Measurements from ENCODE around the gene DDX19B. TPM values are rescaled to one million over a fixed set of nuclear protein-coding genes. Genes with fewer than 3 reads are reported as not detected.

The DDX19B gene
- total and polyA plus RNA-seq, 2 donors (not counting 1 experiment from before 2014, with no cell fraction given) = 33.0 to 35.8 TPM

GRCh38 chr16:70320121-70320520 is 21.1 kb downstream of the DDX19B start:
- H3K27me3 Mint-ChIP-seq = no peaks in the 10 kb centered on the region
- ChIA-PET POLR2A (no interaction called here), CTCF (no interaction called here)
- H4K20me1 ChIP-seq (ENCODE audit: control insufficient read depth, insufficient read depth, low read length, poor library complexity, severe bottlenecking) = no peaks in the 10 kb centered on the region
- no peak for ATAC-seq (ENCODE audit: low read depth)
- no peaks in the 10 kb centered on the region for H3K79me2 ChIP-seq (ENCODE audit: control insufficient read depth, insufficient read depth, low read length)
- H3K4me1 ChIP-seq (ENCODE audit: control insufficient read depth in 2 of 2, insufficient read depth in 2 of 2, low read length in 2 of 2) = no peaks in the 10 kb centered on the region
- DNase-seq = no peak
- no peaks in the 10 kb centered on the region for H3K27me3 ChIP-seq (replicated peaks in 1 of 4; ENCODE audit: control extremely low read depth in 1 of 4, control insufficient read depth in 3 of 4, insufficient read depth in 4 of 4, low read length in 3 of 4)
- no peak overlapping the region for H3K4me3 Mint-ChIP-seq
- H3K36me3 ChIP-seq (replicated peaks in 1 of 2; ENCODE audit: control extremely low read depth in 1 of 2, control insufficient read depth in 1 of 2, extremely low read depth in 1 of 2, insufficient read depth in 2 of 2, low read length in 1 of 2) = peaks cover 1 to 42% of the 10 kb centered on the region in 2 experiments
- no peaks in the 10 kb centered on the region for H3K4me1 Mint-ChIP-seq
- no peak overlapping the region for H3K27ac Mint-ChIP-seq
- H3K9me3 ChIP-seq (ENCODE audit: control extremely low read depth in 1 of 3, control insufficient read depth in 2 of 3, insufficient read depth in 1 of 3, low read length in 2 of 3) = no peaks in the 10 kb centered on the region
- no peaks in the 10 kb centered on the region for H3K9me3 Mint-ChIP-seq (ENCODE audit: insufficient read depth)
- H3K4me2 ChIP-seq (replicated peaks; ENCODE audit: low read depth, low read length, poor library complexity, severe bottlenecking) = no peak overlapping the region
- TF ChIP-seq EZH2 (IDR thresholded peaks at IDR 0.05; ENCODE audit: borderline replicate concordance, insufficient read depth, low read depth, low read length, poor library complexity, severe bottlenecking) = no peak
- TF ChIP-seq CTCF (IDR thresholded peaks at IDR 0.05) = no peak
- H2AFZ ChIP-seq (ENCODE audit: insufficient read depth, low read depth, low read length, poor library complexity, severe bottlenecking) = no peak overlapping the region
- intact Hi-C loops (cut with micrococcal nuclease) = no loop called here
- 100% methylated on average over 4 of the region's 5 CpGs for WGBS (ENCODE audit: insufficient coverage)
- no peak overlapping the region for H3K9ac ChIP-seq (ENCODE audit: low read length)
- no peak overlapping the region for H3K4me3 ChIP-seq (ENCODE audit: control extremely low read depth in 1 of 5, extremely low read depth in 1 of 5, insufficient read depth in 1 of 5, low read depth in 2 of 5, low read length in 4 of 5)
- no peak overlapping the region for H3K27ac ChIP-seq (ENCODE audit: low read length in 2 of 2)

DNA sequence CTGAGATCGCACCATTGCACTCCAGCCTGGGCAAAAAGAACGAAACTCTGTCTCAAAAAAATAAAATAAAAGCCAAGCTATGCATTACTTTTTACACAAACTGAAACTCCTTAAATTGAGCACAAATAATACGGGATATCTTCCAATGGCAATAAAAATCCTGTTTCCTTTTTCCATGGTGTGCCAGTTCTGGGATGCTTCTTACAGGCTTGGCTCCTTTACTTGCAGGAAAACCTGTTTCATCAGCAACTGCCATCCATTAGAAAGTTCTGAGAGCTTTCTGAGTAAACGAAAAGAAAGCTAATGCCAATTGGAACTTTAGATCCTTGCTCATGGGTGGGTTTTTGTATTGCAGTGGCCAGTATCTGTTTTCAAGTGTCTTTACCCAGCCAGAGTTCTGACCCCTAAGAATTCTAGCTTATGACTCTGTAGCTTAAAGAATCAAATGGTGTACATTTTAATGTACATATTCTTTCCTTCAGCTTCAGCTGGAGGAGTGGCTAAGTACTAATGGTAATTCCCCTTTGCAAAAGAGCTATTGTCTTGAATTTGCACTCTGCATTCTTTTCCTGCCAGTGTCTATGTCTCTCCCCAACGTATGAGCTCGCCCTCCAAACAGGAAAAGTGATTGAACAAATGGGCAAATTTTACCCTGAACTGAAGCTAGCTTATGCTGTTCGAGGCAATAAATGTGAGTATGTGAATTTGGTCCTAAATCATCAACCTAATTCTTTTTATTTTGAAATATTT is 26.2 kb downstream of the DDX19B start:
- Histone ChIP-seq H3K79me2 (ENCODE audit: control insufficient read depth, insufficient read depth, low read length) (no peaks in the 10 kb centered on the region), H3K36me3 (replicated peaks in 1 of 2; ENCODE audit: control extremely low read depth in 1 of 2, control insufficient read depth in 1 of 2, extremely low read depth in 1 of 2, insufficient read depth in 2 of 2, low read length in 1 of 2) (peaks cover 1 to 34% of the 10 kb centered on the region in 2 experiments), H2AFZ (ENCODE audit: insufficient read depth, low read depth, low read length, poor library complexity, severe bottlenecking) (no peak overlapping the region), H3K27ac (ENCODE audit: low read length in 2 of 2) (no peak overlapping the region), H3K4me2 (replicated peaks; ENCODE audit: low read depth, low read length, poor library complexity, severe bottlenecking) (no peak overlapping the region), H3K9me3 (ENCODE audit: control extremely low read depth in 1 of 3, control insufficient read depth in 2 of 3, insufficient read depth in 1 of 3, low read length in 2 of 3) (no peaks in the 10 kb centered on the region), H4K20me1 (ENCODE audit: control insufficient read depth, insufficient read depth, low read length, poor library complexity, severe bottlenecking) (no peaks in the 10 kb centered on the region), H3K4me3 (ENCODE audit: control extremely low read depth in 1 of 5, extremely low read depth in 1 of 5, insufficient read depth in 1 of 5, low read depth in 2 of 5, low read length in 4 of 5) (no peak overlapping the region), H3K4me1 (ENCODE audit: control insufficient read depth in 2 of 2, insufficient read depth in 2 of 2, low read length in 2 of 2) (no peaks in the 10 kb centered on the region), H3K27me3 (replicated peaks in 1 of 4; ENCODE audit: control extremely low read depth in 1 of 4, control insufficient read depth in 3 of 4, insufficient read depth in 4 of 4, low read length in 3 of 4) (no peaks in the 10 kb centered on the region), H3K9ac (ENCODE audit: low read length) (no peak overlapping the region)
- H3K9me3 Mint-ChIP-seq (ENCODE audit: insufficient read depth) = no peaks in the 10 kb centered on the region
- ATAC-seq (ENCODE audit: low read depth) (no peak), DNase-seq (no peak)
- no peak overlapping the region for H3K27ac Mint-ChIP-seq
- 96% methylated on average over 3 of the region's 7 CpGs for WGBS (ENCODE audit: insufficient coverage)
- intact Hi-C loops (cut with micrococcal nuclease) = no loop called here
- ChIA-PET CTCF (interaction anchor here (0.7 to 1.2 kb wide), 2 partner anchors 9 to 328 kb away, joined by 3 read pairs; no protein-coding TSS in a partner anchor), POLR2A (no interaction called here)
- H3K4me3 Mint-ChIP-seq = no peak overlapping the region
- TF ChIP-seq CTCF (IDR thresholded peaks at IDR 0.05) (no peak), EZH2 (IDR thresholded peaks at IDR 0.05; ENCODE audit: borderline replicate concordance, insufficient read depth, low read depth, low read length, poor library complexity, severe bottlenecking) (no peak)
- H3K27me3 Mint-ChIP-seq = no peaks in the 10 kb centered on the region
- no peaks in the 10 kb centered on the region for H3K4me1 Mint-ChIP-seq
